HCT116 (cell line): ENCODE data around the gene PIBF1.

Experiments
- CTCF ChIP-seq, 3 experiments: fragments of 200-600 bp in 1 of 3; sonication (generic) in 1 of 3; IDR thresholded peaks in 2 of 3; conservative IDR thresholded peaks in 1 of 3; 2 replicates each; pipeline ENCODE4 v1.5.1; 2012 to 2017; ENCODE audit warnings: low read depth in 2 of 3, low read length in 2 of 3, antibody characterized with exemption in 1 of 3, borderline replicate concordance in 1 of 3, control low read depth in 1 of 3, mild to moderate bottlenecking in 1 of 3, mixed read lengths in 1 of 3, mixed run types in 1 of 3, moderate library complexity in 1 of 3; ENCODE audit not compliant: insufficient read depth in 1 of 3
- POLR2A ChIP-seq: IDR thresholded peaks from 2 replicates; pipeline ENCODE4 v1.7.0; 2011; ENCODE audit warnings: borderline replicate concordance; ENCODE audit not compliant: insufficient read depth, insufficient read length; ENCODE audit errors: extremely low read depth

GRCh38 chr13:73061876-73062275 lies 279.9 kb downstream of the PIBF1 start:
- TF ChIP-seq POLR2A (no peak), CTCF (IDR thresholded peaks at IDR 0.05 in 2 of 3, conservative IDR thresholded peaks at IDR 0.05 in 1 of 3; ENCODE audit: borderline replicate concordance in 1 of 3, insufficient read depth in 1 of 3, low read depth in 2 of 3, low read length in 2 of 3) (no peak)
